Mesangial cell (primary cell): ENCODE data around the gene PYDC1. TPM values are rescaled to one million over a fixed set of nuclear protein-coding genes. Genes with fewer than 3 reads are reported as not detected.

Experiments
- total RNA-seq: library from RNA; depleted of rRNA; stranded (reverse); fragments of >200 nt; gene quantifications from 2 replicates; pipeline ENCODE4 v1.2.3, GENCODE V29; 2015

Gene PYDC1
- total RNA-seq, result not detected in 2 replicates

DNA sequence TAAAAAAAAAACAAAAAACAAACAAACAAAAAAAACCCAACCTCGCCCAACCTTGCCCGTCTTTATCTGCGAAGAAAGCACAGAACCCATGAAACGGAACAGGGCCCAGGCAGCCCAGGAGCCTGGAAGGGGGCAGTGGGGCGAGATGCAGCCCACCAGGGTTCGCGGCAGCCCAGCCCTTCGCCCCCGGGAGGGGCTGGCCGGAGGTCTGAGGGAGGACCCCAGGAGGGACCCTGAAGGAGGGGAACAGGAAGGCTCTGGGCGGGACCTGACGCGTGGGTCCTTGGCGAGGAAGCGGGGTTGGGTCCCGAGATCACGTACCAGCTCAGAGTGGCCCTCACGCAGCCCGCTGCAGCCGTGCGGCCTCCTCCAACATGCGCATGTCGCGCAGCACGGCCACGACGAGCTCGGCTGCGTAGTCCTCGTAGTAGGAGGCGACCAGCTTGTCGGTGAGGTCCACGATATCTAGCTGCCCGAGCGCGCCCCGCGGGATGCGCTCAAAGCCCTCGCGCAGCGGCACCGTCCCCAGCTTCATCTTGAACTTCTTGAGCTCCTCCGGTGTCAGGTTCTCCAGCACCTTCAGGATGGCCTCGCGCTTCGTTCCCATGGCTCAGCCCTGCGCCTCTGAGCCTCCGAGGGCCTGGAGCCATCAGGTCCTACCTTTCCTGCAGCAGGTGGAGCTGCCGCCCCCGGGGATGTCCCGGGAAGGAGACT lies at the start of gene PYDC1:
Gene PYDC1 (minus strand): TSS at position 714 of the 714 bp plus-strand sequence. CDS start 107 bp downstream, at position 607.

GRCh38 chr16:31213877-31214707 lies 2.8 kb downstream of the PYDC1 start, which contains the start of gene TRIM72:
Gene TRIM72 (plus strand): TSS chr16:31214119. CDS start chr16:31214739, 620 bp downstream.

GRCh38 chr16:31202414-31203375 lies 14.2 kb downstream of the PYDC1 start, which contains the start of gene PYCARD:
Gene PYCARD (minus strand): TSS chr16:31202760. CDS start chr16:31202690, 70 bp downstream.

GRCh38 chr16:31179747-31180459 lies 37.0 kb downstream of the PYDC1 start, which contains the start of gene FUS:
Gene FUS (plus strand): TSS chr16:31180139. CDS start chr16:31180215, 76 bp downstream.

Other genes starting within 250 kb of the PYDC1 start
- 11.2 and 64.7 TPM in 2 replicates for gene HSD3B7, start 231.9 kb downstream of the PYDC1 start, total RNA-seq
- 0.63 and 0.65 TPM in 2 replicates for gene STX1B, start 206.5 kb downstream of the PYDC1 start, total RNA-seq
- gene STX4, start 183.6 kb downstream of the PYDC1 start, total RNA-seq, result 20.9 and 23.1 TPM in 2 replicates
- 13.4 and 14.2 TPM in 2 replicates for gene ZNF668, start 142.9 kb downstream of the PYDC1 start, total RNA-seq
- gene ZNF646, start 142.7 kb downstream of the PYDC1 start, total RNA-seq, result 12.7 and 22.7 TPM in 2 replicates
- 0.81 and 1.6 TPM in 2 replicates for gene PRSS53, start 128.2 kb downstream of the PYDC1 start, total RNA-seq
- 217 and 229 TPM in 2 replicates for gene VKORC1, start 122.3 kb downstream of the PYDC1 start, total RNA-seq
- gene BCKDK, start 108.7 kb downstream of the PYDC1 start, total RNA-seq, result 88.5 and 103 TPM in 2 replicates
- gene KAT8, start 99.5 kb downstream of the PYDC1 start, total RNA-seq, result 31.8 and 47.4 TPM in 2 replicates
- 2.6 and 13.1 TPM in 2 replicates for gene PRSS8, start 81.4 kb downstream of the PYDC1 start, total RNA-seq
- 1.1 and 7.9 TPM in 2 replicates for gene PRSS36, start 67.1 kb downstream of the PYDC1 start, total RNA-seq
- 43.7 and 78.9 TPM in 2 replicates for gene FUS, start 37.0 kb downstream of the PYDC1 start, total RNA-seq
- gene PYCARD, start 14.4 kb downstream of the PYDC1 start, total RNA-seq, result 37.3 and 88.6 TPM in 2 replicates
- not detected in 2 replicates for gene TRIM72, start 3.0 kb downstream of the PYDC1 start, total RNA-seq
- gene ITGAM, start 42.8 kb upstream of the PYDC1 start, total RNA-seq, result 2.1 TPM in 1 of 2 replicates, not detected in the other
- gene ITGAX, start 138.0 kb upstream of the PYDC1 start, total RNA-seq, result under 0.01 TPM in 2 replicates
- not detected in 2 replicates for gene ITGAD, start 176.2 kb upstream of the PYDC1 start, total RNA-seq
- not detected in 2 replicates for gene COX6A2, start 211.2 kb upstream of the PYDC1 start, total RNA-seq
- gene ZNF843, start 225.7 kb upstream of the PYDC1 start, total RNA-seq, result 0.49 and 1.3 TPM in 2 replicates
- gene ARMC5, start 242.4 kb upstream of the PYDC1 start, total RNA-seq, result 10.3 and 11.8 TPM in 2 replicates